Astrocyte (in vitro differentiated cells and primary cell): ENCODE data around the gene KRT84. TPM values are rescaled to one million over a fixed set of nuclear protein-coding genes. Genes with fewer than 3 reads are reported as not detected.

Source experiments
- DNase-seq: peaks from one replicate; pipeline ENCODE4 v3.0.0-alpha.2; 2010; ENCODE audit warnings: low read depth
- FAIRE-seq: peaks from 2 replicates; lab custom pipeline; 2011; peaks lifted over from hg19 to GRCh38; lab: Jason Lieb, UNC
- H2AFZ ChIP-seq: 2 replicates; pipeline ENCODE4 v1.6.0; 2012; ENCODE audit warnings: low read depth, low read length, inconsistent platforms
- H3K27ac ChIP-seq: 2 replicates; pipeline ENCODE4 v1.5.1; 2011; ENCODE audit warnings: low read depth, low read length, inconsistent platforms
- H3K27me3 ChIP-seq: 2 replicates; pipeline ENCODE4 v1.6.0; 2011; ENCODE audit warnings: low read length, inconsistent platforms; ENCODE audit not compliant: insufficient read depth
- H3K36me3 ChIP-seq: 2 replicates; pipeline ENCODE4 v1.5.1; 2011; ENCODE audit warnings: low read length, inconsistent platforms; ENCODE audit not compliant: insufficient read depth
- H3K4me1 ChIP-seq: 2 replicates; pipeline ENCODE4 v1.5.1; 2011; ENCODE audit warnings: low read length, inconsistent platforms; ENCODE audit not compliant: insufficient read depth
- H3K4me2 ChIP-seq: 2 replicates; pipeline ENCODE4 v1.6.0; 2012; ENCODE audit warnings: low read length, inconsistent platforms
- H3K4me3 ChIP-seq: 2 replicates; pipeline ENCODE4 v1.5.1; 2011; ENCODE audit warnings: low read depth, mild to moderate bottlenecking, low read length, inconsistent platforms; ENCODE audit not compliant: insufficient read depth
- H3K79me2 ChIP-seq: 2 replicates; pipeline ENCODE4 v1.6.0; 2012; ENCODE audit warnings: mild to moderate bottlenecking, low read length, inconsistent platforms; ENCODE audit not compliant: insufficient read depth
- H3K9ac ChIP-seq: 2 replicates; pipeline ENCODE4 v1.6.0; 2012; ENCODE audit warnings: mild to moderate bottlenecking, low read length, inconsistent platforms
- H3K9me3 ChIP-seq: 2 replicates; pipeline ENCODE4 v1.5.1; 2012; ENCODE audit warnings: low read depth, mild to moderate bottlenecking, low read length, inconsistent platforms; ENCODE audit not compliant: insufficient read depth
- H4K20me1 ChIP-seq: 2 replicates; pipeline ENCODE4 v1.6.0; 2012; ENCODE audit warnings: low read length, inconsistent platforms; ENCODE audit not compliant: insufficient read depth
- H3K27ac Mint-ChIP-seq: one replicate; pipeline ENCODE4 v1.8.0; 2021; ENCODE audit warnings: mild to moderate bottlenecking, mixed read lengths; ENCODE audit not compliant: unreplicated experiment
- H3K27me3 Mint-ChIP-seq: one replicate; pipeline ENCODE4 v1.8.0; 2021; ENCODE audit warnings: low read depth, mixed read lengths; ENCODE audit not compliant: unreplicated experiment
- H3K36me3 Mint-ChIP-seq: one replicate; pipeline ENCODE4 v1.8.0; 2021; ENCODE audit warnings: low read depth, mixed read lengths; ENCODE audit not compliant: unreplicated experiment
- H3K4me1 Mint-ChIP-seq: one replicate; pipeline ENCODE4 v1.8.0; 2021; ENCODE audit warnings: low read depth, mixed read lengths; ENCODE audit not compliant: unreplicated experiment
- H3K4me3 Mint-ChIP-seq: one replicate; pipeline ENCODE4 v1.8.0; 2021; ENCODE audit warnings: mild to moderate bottlenecking, moderate library complexity, mixed read lengths; ENCODE audit not compliant: unreplicated experiment
- H3K9me3 Mint-ChIP-seq: one replicate; pipeline ENCODE4 v1.8.0; 2021; ENCODE audit warnings: mild to moderate bottlenecking, mixed read lengths; ENCODE audit not compliant: unreplicated experiment
- EZH2 ChIP-seq: IDR thresholded peaks from 2 replicates; pipeline ENCODE4 v1.6.1; 2012; ENCODE audit warnings: mild to moderate bottlenecking, low read length, inconsistent platforms; ENCODE audit not compliant: insufficient read depth
- total RNA-seq: library from RNA; stranded (reverse); gene quantifications from 2 replicates; pipeline ENCODE4 v1.2.1, GENCODE V29; 2021
- TF ChIP-seq, protein P1 (sequence below): IDR thresholded peaks from 2 replicates; pipeline ENCODE4 v1.5.1; 2011; ENCODE audit warnings: low read depth, mild to moderate bottlenecking, inconsistent platforms, low read length, moderate library complexity; ENCODE audit not compliant: insufficient read depth

The KRT84 gene
- total RNA-seq, 1 donor from 2014 or later: not detected

DNA sequence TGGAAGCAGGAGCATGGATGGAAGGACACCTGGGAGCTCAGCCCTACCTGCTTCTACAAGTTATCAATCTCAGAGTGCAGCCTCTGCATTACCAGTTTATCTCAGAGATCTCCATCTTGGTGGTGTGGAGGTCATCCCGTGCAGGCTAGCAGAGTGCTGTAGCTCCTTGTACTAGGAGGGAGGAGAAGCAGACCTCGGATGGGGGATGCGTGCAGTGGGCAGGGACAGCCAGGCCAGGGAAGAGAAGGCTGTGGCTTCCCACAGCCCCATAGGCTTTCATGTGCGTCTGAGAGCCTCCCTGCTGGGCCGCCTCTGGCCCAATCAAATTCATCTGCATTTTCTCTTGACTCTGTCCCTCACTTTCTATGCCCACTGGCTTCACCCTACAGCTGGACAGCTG lies 29.5 kb upstream of the KRT84 start:
- no peak overlapping the region for H3K27ac Mint-ChIP-seq
- no peak overlapping the region for H3K9ac ChIP-seq
- no peak overlapping the region for H3K27ac ChIP-seq
- no peaks in the 10 kb centered on the region for H3K36me3 Mint-ChIP-seq
- peaks cover 9% of the 10 kb centered on the region for H3K4me1 ChIP-seq
- H2AFZ ChIP-seq: no peak overlapping the region
- no peak overlapping the region for H3K4me2 ChIP-seq
- no peak overlapping the region for H3K4me3 Mint-ChIP-seq
- H3K9me3 ChIP-seq: no peaks in the 10 kb centered on the region
- H3K27me3 Mint-ChIP-seq: peaks cover 21% of the 10 kb centered on the region
- no peak for FAIRE-seq
- TF ChIP-seq, protein P1, sequence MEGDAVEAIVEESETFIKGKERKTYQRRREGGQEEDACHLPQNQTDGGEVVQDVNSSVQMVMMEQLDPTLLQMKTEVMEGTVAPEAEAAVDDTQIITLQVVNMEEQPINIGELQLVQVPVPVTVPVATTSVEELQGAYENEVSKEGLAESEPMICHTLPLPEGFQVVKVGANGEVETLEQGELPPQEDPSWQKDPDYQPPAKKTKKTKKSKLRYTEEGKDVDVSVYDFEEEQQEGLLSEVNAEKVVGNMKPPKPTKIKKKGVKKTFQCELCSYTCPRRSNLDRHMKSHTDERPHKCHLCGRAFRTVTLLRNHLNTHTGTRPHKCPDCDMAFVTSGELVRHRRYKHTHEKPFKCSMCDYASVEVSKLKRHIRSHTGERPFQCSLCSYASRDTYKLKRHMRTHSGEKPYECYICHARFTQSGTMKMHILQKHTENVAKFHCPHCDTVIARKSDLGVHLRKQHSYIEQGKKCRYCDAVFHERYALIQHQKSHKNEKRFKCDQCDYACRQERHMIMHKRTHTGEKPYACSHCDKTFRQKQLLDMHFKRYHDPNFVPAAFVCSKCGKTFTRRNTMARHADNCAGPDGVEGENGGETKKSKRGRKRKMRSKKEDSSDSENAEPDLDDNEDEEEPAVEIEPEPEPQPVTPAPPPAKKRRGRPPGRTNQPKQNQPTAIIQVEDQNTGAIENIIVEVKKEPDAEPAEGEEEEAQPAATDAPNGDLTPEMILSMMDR: no peak
- TF ChIP-seq EZH2: no peak
- DNase-seq: no peak
- no peaks in the 10 kb centered on the region for H3K36me3 ChIP-seq
- no peaks in the 10 kb centered on the region for H3K27me3 ChIP-seq
- H3K4me3 ChIP-seq: no peak overlapping the region
- H4K20me1 ChIP-seq: no peaks in the 10 kb centered on the region
- peaks cover 8% of the 10 kb centered on the region for H3K9me3 Mint-ChIP-seq
- H3K79me2 ChIP-seq: no peaks in the 10 kb centered on the region
- peaks cover 26% of the 10 kb centered on the region for H3K4me1 Mint-ChIP-seq

- Mint-ChIP-seq H3K27me3 (peaks cover 21% of the 10 kb centered on the region), H3K36me3 (no peaks in the 10 kb centered on the region), H3K4me1 (peaks cover 15% of the 10 kb centered on the region), H3K27ac (no peak overlapping the region), H3K9me3 (peaks cover 8% of the 10 kb centered on the region), H3K4me3 (no peak overlapping the region)
- Histone ChIP-seq H3K9me3 (no peaks in the 10 kb centered on the region), H3K36me3 (no peaks in the 10 kb centered on the region), H3K27ac (no peak overlapping the region), H3K27me3 (no peaks in the 10 kb centered on the region), H3K4me2 (no peak overlapping the region), H3K4me1 (peaks cover 9% of the 10 kb centered on the region), H3K4me3 (no peak overlapping the region), H2AFZ (no peak overlapping the region), H3K79me2 (no peaks in the 10 kb centered on the region), H3K9ac (no peak overlapping the region), H4K20me1 (no peaks in the 10 kb centered on the region)
- FAIRE-seq: no peak
- TF ChIP-seq, protein P1: no peak
- TF ChIP-seq EZH2: no peak
- DNase-seq: no peak
These were observed 28.4 kb upstream of the KRT84 start for GRCh38 chr12:52413782-52414345.

- Histone ChIP-seq H3K27ac (no peak overlapping the region), H3K4me2 (no peak overlapping the region), H3K9me3 (no peaks in the 10 kb centered on the region), H3K9ac (no peak overlapping the region), H3K4me3 (no peak overlapping the region), H4K20me1 (no peaks in the 10 kb centered on the region), H3K36me3 (no peaks in the 10 kb centered on the region), H2AFZ (no peak overlapping the region), H3K27me3 (no peaks in the 10 kb centered on the region), H3K79me2 (no peaks in the 10 kb centered on the region), H3K4me1 (peaks cover 9% of the 10 kb centered on the region)
- Mint-ChIP-seq H3K9me3 (peaks cover 13% of the 10 kb centered on the region), H3K27ac (no peak overlapping the region), H3K36me3 (no peaks in the 10 kb centered on the region), H3K4me1 (peaks cover 15% of the 10 kb centered on the region), H3K4me3 (no peak overlapping the region), H3K27me3 (peaks cover 26% of the 10 kb centered on the region)
- DNase-seq (no peak), FAIRE-seq (no peak)
- no peak for TF ChIP-seq EZH2
- TF ChIP-seq, protein P1: no peak
These were observed 27.8 kb upstream of the KRT84 start for GRCh38 chr12:52413202-52413601.
